GM12874 (cell line): ENCODE measurements around the gene NANOG.

ENCODE experiments used
- CTCF ChIP-seq: IDR thresholded peaks from 2 replicates; pipeline ENCODE4 v1.5.1; 2011; ENCODE audit warnings: low read depth, mild to moderate bottlenecking, control low read depth, low read length, moderate library complexity; ENCODE audit not compliant: insufficient read depth

The NANOG gene

GRCh38 chr12:7835116-7835515, 45.9 kb downstream of the NANOG start:
- TF ChIP-seq CTCF: no peak

GRCh38 chr12:7835766-7836165, 46.6 kb downstream of the NANOG start:
- no peak for TF ChIP-seq CTCF

- no peak for TF ChIP-seq CTCF
Measured at GRCh38 chr12:7837366-7837765, 48.2 kb downstream of the NANOG start.

- TF ChIP-seq CTCF: no peak
Measured at GRCh38 chr12:7844116-7844515, 54.9 kb downstream of the NANOG start.
